Hindlimb muscle (tissue), 1 donor: ENCODE data around the gene POLR1G. TPM values are rescaled to one million over a fixed set of nuclear protein-coding genes. Genes with fewer than 3 reads are reported as not detected.

Experiments used
- DNase-seq: peaks from one replicate; pipeline ENCODE4 v3.0.0-alpha.2; 2013
- polyA plus RNA-seq: library from polyadenylated mRNA; unstranded; fragments of 120-200 nt; gene quantifications from one replicate; pipeline ENCODE4 v1.2.1, GENCODE V29; 2013; ENCODE audit not compliant: insufficient read length

POLR1G gene
- 8.5 TPM for polyA plus RNA-seq

- DNase-seq = peak; percentile 85
These were observed at the start of gene POLR1G for GRCh38 chr19:45406226-45407090. POLR1G (plus strand) TSS chr19:45406644; CDS start chr19:45406697, 53 bp downstream.

GRCh38 chr19:45356760-45357444 is 49.5 kb upstream of the POLR1G start:
- DNase-seq = no peak

- no peak for DNase-seq
These were observed 49.0 kb upstream of the POLR1G start for GRCh38 chr19:45357445-45357783.

GRCh38 chr19:45358213-45358792 is 48.1 kb upstream of the POLR1G start:
- DNase-seq = no peak

- no peak for DNase-seq
These were observed 44.8 kb upstream of the POLR1G start for GRCh38 chr19:45361608-45362007.

GRCh38 chr19:45362291-45362690 is 44.2 kb upstream of the POLR1G start:
- DNase-seq = no peak

- no peak for DNase-seq
These were observed 42.5 kb upstream of the POLR1G start for GRCh38 chr19:45363861-45364459.

GRCh38 chr19:45364696-45365095 is 41.7 kb upstream of the POLR1G start:
- no peak for DNase-seq

GRCh38 chr19:45368127-45368526 is 38.3 kb upstream of the POLR1G start:
- no peak for DNase-seq

GRCh38 chr19:45368737-45369340 is 37.6 kb upstream of the POLR1G start:
- no peak for DNase-seq

- peak; percentile 99 for DNase-seq
These were observed 35.8 kb upstream of the POLR1G start, which contains the start of gene ERCC2 for GRCh38 chr19:45370410-45371204. ERCC2 (minus strand) TSS chr19:45370573; CDS start chr19:45370540, 33 bp downstream.

- peak; percentile 28 for DNase-seq
These were observed 30.3 kb upstream of the POLR1G start for GRCh38 chr19:45376045-45376724.

- no peak for DNase-seq
These were observed 26.3 kb upstream of the POLR1G start for GRCh38 chr19:45380107-45380506.

- DNase-seq = no peak
These were observed 24.0 kb upstream of the POLR1G start for GRCh38 chr19:45382426-45382825.

- DNase-seq = no peak
These were observed 20.8 kb upstream of the POLR1G start for GRCh38 chr19:45385392-45386221.

GRCh38 chr19:45391346-45391745 is 15.1 kb upstream of the POLR1G start:
- DNase-seq = no peak

- no peak for DNase-seq
These were observed 14.4 kb upstream of the POLR1G start for GRCh38 chr19:45391871-45392665.

GRCh38 chr19:45395821-45396617 is 10.4 kb upstream of the POLR1G start:
- DNase-seq = no peak
